HG02678 (cell line): ENCODE results near the gene TRIM69.
"Not testable (repeated sequence)": the region's sequence is repeated elsewhere in the genome, so short reads cannot be mapped to it uniquely, and the experiment has no call there.

Experiments used
- ATAC-seq: cut with Tn5 transposase; IDR thresholded peaks from one replicate; pipeline ENCODE4 v1.9.1; 2021; ENCODE audit warnings: mild to moderate bottlenecking, moderate library complexity; ENCODE audit not compliant: unreplicated experiment

TRIM69 gene

DNA sequence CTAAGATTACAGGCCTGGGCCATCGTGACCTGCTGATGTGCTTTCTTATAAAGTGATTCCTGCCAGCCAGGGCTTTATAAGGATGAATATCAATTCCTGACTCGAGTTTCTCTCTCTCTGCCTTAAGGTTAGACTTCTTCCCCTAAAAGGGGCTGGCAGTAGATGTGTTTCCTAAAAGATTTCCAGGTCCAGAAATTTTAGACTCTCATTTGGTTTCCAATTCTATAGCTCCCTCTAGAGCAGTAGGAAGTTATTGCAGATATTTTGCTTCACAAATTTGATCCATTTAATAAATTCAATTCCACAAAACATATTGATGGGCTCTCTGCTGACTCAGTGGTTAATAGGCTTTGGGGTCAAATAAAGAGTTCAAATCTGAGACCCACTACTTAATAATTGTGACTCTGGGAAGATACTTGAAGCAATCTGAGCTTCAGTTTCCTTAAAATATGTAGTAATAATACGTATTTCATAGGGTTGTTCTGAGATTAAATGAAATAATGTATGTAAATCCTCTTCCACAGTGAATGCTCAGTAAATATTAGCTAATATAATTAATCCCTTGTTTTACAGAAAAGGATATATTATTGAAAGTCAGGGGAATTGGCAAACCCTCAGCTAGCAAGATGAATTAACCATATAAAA lies 2.1 kb downstream of the TRIM69 start:
- no peak for ATAC-seq

DNA sequence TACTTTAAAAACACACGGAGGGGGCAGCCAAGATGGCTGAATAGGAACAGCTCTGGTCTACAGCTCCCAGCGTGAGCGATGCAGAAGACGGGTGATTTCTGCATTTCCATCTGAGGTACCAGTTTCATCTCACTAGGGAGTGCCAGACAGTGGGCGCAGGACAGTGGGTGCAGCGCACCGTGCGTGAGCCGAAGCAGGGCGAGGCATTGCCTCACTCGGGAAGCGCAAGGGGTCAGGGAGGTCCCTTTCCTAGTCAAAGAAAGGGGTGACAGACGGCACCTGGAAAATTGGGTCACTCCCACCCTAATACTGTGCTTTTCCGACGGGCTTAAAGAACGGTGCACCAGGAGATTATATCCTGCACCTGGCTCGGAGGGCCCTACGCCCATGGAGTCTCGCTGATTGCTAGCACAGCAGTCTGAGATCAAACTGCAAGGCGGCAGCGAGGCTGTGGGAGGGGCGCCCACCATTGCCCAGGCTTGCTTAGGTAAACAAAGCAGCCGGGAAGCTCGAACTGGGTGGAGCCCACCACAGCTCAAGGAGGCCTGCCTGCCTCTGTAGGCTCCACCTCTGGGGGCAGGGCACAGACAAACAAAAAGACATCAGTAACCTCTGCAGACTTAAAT lies 3.0 kb downstream of the TRIM69 start:
- not testable (repeated sequence) for ATAC-seq

DNA sequence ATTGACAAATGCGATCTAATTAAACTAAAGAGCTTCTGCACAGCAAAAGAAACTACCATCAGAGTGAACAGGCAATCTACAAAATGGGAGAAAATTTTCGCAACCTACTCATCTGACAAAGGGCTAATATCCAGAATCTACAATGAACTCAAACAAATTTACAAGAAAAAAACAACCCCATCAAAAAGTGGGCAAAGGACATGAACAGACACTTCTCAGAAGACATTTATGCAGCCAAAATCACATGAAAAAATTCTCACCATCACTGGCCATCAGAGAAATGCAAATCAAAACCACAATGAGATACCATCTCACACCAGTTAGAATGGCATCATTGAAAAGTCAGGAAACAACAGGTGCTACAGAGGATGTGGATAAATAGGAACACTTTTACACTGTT lies 7.1 kb downstream of the TRIM69 start:
- not testable (repeated sequence) for ATAC-seq

DNA sequence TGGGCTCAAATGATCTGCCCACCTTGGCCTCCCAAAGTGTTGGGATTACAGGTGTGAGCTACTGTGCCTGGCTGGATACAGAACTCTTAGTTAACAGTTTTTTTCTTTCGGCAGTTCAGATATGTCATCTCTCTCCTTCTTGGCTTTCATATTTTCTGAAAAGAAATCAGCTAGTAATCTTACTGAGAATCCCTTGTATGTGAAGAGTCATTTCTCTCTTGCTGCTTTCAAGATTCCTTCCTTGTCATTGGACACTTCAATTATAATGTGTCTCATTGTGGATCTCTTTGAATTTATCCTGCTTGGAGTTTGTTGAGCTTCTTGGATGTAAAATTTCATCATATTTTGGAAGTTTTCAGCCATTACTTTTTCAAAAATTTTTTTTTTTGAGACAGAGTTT lies 17.0 kb downstream of the TRIM69 start:
- ATAC-seq, result no peak

DNA sequence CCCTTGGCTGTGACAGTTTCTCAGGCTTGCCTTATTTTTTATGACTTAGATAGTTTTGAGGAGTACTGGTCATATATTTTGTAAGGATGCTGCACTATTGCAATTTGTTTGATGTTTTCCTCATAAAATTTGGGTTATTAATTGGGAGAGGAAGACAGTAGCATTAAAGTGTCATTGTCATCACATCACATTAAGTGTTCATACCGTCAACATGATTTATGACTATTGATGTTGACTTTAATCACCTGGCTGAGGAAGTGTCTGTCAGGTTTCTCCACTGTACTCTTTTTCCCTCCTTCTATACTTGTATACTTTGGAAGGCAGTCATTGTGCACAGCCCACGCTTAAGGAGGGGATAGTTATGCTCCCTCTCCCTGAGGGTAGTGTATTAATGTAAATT lies 26.9 kb downstream of the TRIM69 start:
- no peak for ATAC-seq

DNA sequence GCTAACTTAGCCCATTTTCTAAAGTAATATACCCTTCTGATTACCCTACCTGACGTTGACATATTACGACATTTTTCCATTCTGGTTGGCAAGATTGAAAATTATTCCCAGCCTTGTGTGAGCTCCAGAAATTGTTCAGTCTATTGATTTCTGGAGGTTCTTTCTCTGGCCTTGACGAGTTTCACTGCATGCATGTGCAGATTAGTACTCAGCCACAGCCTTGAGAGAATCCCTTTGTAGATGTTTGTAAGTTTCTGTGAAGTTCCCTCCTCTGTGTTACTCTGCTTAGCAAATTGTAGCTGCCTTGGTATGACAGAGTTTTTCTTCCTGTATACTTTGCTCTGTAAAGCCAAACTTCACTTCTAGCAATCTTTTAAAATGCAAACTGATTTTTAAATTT lies 27.5 kb downstream of the TRIM69 start:
- ATAC-seq, result no peak

DNA sequence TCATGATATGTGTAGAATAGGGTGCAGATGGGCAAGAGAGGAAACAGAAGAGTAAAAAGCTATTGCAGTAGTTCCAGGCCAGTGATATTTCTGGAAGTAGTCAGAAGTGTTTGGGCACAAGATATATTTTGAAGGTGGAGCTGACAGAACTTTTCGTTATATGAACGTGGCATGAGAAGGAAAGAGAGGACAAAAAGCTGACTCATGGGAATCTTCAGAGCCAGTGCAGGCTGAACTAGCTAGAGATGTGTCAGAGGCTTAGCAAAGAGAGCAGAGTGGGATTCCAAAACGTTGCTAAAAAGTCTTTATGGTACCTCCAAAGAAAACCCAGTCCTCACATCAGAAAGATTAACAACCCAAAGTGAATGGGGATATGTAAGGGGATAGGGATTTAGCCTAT lies 28.7 kb downstream of the TRIM69 start:
- ATAC-seq, result no peak

DNA sequence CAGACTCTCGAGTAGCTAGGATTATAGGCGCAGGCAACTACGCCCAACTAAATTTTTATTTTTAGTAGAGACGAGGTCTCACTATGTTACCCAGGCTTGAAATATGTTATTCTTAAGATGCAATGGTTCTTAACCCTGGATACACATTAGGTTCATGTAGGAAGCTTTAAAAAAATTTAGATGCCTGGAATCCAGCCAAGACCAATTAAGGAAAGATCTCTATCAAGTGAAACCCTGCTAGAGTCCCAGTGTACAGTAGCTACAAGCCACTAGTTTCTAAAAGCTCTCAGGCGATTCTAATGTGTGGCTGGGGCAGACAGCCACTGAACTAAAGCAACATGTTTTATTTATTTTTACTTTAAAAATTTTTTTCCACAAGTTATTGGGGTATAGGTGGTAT lies 33.2 kb downstream of the TRIM69 start:
- ATAC-seq, result no peak

DNA sequence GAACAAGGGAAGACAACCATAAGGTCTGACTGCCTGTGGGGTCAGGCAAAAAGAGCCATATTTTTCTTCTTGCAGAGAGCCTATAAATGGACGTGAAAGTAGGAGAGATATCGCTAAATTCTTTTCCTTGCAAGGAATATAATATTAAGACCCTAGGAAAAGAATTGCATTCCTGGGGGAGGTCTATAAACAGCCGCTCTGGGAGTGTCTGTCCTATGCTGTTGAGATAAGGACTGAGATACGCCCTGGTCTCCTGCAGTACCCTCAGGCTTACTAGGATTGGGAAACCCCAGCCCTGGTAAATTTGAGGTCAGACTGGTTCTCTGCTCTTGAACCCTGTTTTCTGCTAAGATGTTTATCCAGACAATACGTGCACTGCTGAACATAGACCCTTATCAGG lies 34.4 kb downstream of the TRIM69 start:
- ATAC-seq, result not testable (repeated sequence)

DNA sequence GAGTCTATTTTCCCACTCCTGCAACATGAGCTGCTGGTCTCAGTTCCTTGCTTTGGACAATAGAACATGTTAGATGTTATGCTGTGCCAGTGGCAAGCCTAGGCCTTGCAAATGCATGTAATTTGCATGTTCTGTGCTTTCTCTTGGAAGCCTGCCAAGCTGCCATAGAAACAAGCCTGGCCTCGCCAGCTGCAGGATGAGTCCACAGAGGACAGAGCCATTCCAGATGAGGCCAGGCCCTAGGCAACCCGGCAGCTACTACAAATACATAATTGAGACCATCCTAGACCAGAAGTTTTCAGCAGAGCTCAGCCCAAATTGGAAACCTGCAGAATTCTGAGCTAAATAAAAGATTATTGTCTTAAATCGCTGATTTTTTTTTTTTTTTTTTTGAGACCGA lies 39.6 kb downstream of the TRIM69 start:
- no peak for ATAC-seq

DNA sequence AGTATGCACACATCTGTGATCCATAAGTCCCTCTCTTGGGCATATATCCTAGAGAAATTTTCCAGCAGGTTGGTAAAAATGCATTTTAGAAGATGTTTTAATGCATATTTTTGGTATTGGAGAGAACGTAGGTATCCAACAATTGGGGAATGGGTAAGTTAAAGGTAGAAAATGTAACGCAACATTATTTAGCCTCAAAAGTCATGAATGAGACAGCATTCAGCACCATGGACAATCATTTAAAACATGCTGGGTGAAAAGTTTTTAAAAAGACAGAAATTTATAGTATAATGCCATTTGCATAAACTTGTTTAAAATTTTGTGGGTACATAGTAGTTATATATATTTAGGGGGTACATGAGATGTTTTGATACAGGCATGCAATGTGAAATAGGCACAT lies 43.4 kb downstream of the TRIM69 start:
- ATAC-seq, result no peak

DNA sequence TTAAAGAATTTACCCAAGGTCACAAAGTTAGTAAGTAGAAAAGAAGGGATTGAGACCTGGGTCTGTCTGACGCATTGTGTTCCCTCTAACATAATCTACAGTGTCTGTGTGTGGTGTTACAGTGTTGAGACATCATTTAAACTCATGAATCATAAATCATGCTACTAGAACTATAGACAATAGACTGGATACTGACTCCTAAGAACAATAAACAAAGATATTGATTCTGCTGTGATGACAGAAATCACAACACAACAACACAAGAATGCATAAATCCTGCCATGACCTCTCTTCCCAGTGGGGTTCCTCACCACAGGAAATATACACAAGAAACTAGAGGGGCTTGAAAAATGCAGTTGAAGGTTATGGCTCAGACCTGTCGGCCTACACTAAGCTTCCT lies 44.3 kb downstream of the TRIM69 start:
- ATAC-seq, result no peak

DNA sequence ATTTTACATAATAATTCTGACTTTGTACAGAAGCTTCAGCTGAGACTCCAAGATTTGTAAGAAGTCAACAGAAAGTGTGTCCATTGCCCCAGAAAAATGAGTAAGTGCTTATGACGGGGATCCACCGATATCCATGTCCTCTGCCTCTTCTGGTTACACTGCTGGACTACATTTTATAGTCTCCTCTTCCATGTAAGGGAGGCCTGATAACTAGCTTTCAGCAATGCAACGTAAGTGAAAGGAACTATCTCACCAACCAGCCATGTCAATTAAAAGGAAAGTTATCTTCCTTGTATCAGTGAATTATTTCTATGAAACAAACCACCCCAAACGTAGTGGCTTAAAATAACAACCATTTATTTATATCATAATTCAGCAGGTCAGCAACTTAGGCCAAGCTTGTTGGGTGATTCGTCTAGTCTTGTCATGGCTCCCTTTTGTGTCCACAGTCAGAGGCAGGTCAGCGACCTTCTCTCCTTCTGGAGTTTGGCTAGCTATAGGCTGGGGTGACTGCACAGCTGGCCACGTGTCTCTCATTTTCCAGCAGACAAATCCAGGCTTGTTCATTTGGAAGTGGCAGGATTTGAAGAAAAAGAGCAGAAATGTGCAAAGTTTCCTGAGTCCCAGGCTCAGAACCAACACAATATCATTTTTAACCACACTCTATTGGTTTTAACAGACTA lies 44.9 kb downstream of the TRIM69 start:
- ATAC-seq, result no peak

DNA sequence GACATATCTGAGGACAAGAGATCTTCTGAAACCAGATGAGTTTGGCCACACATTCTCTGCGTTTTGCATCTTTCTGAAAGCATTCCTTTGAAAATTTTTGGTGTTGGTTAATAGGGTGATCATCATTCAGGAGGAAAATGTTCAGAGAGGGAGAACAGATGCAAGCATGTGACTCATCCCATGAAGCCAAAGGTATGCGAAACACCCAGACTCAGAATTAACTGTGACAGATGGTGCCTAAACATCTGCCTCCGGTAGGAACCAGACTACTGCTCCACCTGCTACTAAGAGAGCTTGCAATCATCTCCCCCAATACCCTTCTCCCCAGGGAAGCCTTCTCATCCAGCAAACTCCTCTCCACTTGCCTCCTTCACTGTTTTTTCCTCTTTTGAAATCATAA lies 46.2 kb downstream of the TRIM69 start:
- ATAC-seq, result no peak

DNA sequence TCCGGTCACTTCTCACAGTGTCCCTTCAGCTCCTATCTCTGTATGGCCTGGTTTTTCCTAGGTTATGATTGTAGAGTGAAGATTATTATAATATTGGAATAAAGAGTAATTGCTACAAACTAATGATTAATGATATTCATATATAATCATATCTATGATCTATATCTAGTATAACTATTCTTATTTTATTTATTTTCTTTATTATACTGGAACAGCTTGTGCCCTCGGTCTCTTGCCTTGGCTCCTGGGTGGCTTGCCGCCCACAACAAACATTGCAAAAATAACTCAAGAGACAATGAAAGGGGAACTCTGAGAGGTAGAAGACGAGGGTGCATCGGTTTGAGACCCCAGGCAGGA lies 48.6 kb downstream of the TRIM69 start:
- not testable (repeated sequence) for ATAC-seq

DNA sequence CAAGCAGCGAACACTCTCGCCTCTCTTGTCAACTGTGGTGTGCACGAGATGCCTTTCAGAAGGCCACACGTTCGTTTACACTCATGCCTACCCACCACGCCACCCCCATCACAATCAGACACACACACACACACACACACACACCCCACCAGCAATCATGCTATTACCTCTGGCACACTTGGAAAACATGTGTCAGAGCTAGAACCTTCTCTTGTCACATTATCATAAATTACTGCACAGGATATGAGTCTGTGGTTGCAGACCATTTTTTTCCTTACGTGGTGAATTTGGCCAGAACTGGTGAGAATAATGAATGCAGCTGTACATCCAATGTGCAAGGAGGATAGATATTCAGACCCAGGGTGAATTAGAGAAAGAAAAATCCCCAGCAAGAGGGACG lies 52.4 kb downstream of the TRIM69 start:
- no peak for ATAC-seq

DNA sequence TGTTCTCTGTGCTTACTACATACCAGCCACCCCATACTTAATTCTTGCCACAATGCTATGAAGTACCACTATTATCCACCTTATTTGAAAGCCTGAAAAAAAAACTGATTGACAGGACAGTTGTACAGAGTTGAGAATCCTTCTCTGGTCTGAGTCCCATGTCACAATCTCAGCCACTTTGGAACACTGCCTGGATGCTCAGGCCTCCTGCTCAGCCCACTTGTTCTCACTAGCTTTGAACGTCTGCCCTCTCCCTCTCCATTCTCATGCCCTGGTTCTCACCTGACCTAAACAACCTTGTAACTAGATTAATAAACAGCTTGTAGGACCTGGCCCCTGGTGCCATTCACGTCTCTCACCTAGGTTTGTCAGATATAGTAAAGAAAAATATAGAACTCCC lies 53.9 kb downstream of the TRIM69 start:
- ATAC-seq, result no peak

DNA sequence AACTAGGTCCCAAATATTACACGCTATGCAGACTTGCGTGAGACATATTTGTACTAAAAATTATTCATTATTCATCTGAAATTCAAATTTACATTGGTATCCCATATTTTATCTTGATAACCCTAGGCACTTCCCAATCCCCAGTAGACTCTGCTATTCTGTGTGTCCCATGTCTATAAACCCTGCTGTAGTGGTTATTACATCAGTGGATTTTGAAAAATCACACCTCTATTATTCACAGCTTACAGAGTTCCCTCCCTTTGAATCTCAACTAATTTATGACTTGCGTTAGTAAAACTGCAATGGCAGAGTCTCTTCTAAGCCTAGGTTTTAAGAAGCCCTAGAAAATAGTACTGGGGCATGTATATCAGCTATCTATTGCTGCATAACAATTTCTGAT lies 54.3 kb downstream of the TRIM69 start:
- ATAC-seq, result no peak

DNA sequence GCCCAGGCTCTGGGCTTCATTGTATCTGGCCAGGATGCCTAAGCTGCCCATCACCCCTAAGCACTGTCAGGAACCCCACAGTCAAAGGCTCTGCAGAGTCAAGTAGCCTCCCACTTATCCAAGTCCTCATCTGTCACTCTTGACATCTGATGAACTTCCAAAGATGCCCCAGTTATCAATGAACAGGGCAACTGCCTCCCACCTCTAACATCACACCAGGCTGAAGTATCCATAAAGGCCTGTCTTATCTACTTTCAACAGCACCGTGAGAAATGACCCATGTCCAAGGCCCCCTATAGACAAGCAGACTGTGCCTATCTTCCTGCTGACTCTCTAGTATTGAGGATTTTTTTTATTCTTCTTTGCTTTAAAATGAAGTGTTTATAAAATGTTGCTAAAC lies 56.4 kb downstream of the TRIM69 start:
- no peak for ATAC-seq

DNA sequence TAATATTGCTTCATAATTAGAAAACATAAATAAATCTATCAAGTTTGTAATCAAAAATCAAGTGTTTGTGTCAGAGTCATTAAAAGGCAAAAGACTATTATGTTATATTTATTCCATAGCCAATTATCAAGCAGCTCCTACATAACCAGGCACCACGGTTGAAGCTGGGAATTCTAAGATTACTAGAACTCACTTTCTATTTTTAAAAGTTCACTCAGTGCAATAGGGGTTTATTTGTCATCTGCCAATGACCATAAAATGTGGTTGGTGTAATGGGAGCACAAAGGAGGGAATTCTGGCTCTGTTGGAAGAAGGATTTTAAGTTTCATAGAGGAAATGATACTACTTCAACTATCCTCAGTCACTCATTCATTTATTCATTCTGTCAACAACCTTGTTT lies 57.7 kb downstream of the TRIM69 start:
- no peak for ATAC-seq

DNA sequence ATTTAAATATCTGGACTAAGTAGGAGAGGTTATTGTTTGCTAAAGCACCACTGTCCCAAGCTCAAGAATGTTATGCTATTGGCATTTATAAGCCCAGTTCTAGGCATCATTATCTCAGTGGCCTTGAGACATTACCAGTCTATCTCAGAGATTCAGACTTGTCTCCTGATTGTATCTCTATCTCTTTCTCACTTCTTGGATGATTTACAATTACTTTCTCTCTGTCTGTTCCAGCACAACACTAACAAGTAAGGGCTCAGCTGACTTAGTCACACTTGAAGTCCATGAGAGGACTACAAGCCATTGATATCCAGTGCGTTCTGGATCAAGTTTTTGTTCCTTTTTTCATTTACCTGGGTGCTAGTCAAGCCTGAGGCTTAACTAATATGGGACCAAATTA lies 60.2 kb downstream of the TRIM69 start:
- no peak for ATAC-seq

DNA sequence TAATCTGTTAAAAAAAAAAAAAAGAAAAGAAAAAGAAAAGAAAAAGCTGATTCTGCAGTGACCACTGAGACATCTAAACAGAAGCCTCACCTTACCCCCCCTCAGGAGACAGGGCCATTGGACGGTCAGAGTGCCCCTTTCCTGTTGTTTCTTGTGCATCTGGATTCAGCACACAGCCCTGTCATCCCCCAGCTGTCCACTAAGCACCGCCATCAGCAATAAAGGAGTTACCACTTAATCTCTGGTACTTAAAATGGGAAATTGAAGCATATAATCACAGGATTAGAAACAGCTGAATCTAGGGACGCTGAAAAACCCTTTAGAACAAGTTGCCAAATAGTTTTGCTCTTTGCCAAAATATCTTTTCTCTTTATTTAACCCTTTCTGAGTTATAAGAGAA lies 62.5 kb downstream of the TRIM69 start:
- no peak for ATAC-seq

DNA sequence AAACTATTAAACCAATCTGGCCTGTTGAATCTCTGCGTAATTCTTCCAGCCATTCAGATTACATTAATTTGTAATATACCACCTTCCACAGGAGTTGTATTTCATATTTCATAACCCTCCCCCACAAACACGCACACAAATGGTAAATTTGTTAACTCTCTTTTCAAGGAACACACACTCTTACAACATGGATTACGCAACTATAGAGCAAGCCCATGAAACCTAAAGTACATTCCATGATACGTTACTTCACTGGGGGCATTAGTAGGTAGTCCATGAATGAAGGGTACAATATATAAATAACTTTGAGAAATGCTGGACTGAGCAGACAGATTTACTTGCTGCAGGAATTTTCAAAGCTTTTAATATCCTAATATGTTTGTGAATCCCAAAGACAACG lies 65.0 kb downstream of the TRIM69 start:
- ATAC-seq, result no peak
